GM21381 (cell line): Measurements from ENCODE around the gene DHX58.
"Not testable (repeated sequence)": the region's sequence is repeated elsewhere in the genome, so short reads cannot be mapped to it uniquely, and the experiment has no call there.

ENCODE experiments used
- ATAC-seq: cut with Tn5 transposase; IDR thresholded peaks from one replicate; pipeline ENCODE4 v1.9.1; 2021; ENCODE audit warnings: mild to moderate bottlenecking, moderate library complexity; ENCODE audit not compliant: unreplicated experiment

The DHX58 gene

DNA sequence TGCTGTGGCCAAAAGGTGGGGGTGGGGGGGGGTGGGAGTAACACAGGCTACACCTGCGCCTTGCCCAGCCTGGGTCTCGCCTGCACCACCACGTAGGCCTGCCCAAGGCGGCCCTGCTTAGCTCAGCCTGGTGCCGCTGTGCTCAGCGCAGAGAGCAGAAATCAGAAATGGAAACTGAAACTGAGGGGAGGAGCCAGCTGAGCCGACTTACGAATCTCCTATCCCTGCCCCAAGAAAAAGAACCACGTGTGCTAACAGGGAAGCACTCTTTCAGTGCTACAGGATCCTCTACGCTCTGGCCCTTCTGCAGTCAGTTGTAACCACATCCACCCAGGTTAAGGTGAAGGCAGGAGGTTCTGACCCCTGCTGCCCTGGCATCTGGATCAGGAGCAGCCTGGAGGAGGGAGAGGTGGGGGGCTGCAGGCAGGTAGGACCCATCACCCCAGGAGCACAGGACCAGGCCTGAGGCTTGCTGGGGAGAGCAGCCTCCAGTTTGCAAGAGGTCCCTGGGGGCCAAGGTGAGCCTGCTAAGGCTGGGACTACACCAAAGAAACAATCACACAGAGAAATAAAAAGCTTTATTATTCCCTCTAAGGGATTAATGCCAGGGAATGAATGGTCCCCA, at the start of gene DHX58:
TSS of gene DHX58 (minus strand) at position 163 of the 625 bp plus-strand sequence. CDS start 822 bp downstream, outside the sequence.
- ATAC-seq = peak; percentile 47

DNA sequence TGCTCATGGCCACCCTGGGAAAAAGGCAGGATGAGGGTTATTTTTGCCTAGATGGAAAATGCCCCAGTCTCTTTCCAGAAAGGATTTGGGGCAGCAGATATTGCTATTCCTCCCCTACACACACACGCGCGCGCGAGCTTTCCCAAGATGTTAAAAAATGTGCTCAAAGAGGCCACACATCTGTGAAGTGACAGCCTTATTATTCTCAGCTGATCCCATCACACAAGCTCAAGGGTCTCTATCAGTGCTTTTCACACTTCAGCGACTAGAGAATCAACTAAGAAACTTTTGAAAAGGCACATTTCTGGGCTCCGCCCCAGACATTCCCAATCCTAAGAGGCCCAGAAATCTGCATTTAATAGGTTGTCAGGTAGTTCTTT, 48.0 kb upstream of the DHX58 start:
- no peak for ATAC-seq

GRCh38 chr17:42159796-42160530, 47.4 kb upstream of the DHX58 start:
- no peak for ATAC-seq

- no peak for ATAC-seq
Measured at GRCh38 chr17:42155614-42156045, 43.1 kb upstream of the DHX58 start.

- peak; percentile 5 for ATAC-seq
Measured at GRCh38 chr17:42153919-42154742, 41.6 kb upstream of the DHX58 start.

DNA sequence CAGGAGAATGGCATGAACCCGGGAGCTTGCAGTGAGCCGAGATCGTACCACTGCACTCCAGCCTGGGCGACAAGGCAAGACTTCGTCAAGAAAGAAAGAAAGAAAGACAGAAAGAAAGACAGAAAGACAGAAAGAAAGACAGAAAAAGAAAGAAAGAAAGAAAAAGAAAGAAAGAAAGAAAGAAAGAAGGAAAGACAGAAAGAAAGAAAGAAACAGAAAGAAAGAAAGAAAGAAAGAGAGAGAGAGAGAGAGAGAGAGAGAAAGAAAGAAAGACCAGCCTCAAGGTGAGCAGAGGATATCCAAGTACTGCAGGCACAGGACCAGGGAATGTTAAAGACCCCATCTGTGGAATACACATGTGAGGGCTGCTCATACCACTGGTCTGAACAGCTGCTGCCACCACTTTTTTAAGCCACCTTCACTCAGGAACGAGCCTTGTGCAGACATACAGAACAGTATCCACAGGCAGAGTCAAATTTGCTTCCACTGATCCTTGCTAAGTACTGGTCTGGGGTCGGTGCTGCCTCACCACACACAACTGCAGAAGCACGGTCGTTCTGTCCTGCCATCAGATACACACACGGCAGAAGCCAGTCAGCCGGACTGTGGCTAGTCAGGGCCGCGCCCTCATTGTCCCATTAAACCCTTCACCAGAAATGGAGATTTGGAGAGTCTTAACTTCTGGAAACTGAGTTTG, 34.5 kb upstream of the DHX58 start:
- ATAC-seq = no peak

DNA sequence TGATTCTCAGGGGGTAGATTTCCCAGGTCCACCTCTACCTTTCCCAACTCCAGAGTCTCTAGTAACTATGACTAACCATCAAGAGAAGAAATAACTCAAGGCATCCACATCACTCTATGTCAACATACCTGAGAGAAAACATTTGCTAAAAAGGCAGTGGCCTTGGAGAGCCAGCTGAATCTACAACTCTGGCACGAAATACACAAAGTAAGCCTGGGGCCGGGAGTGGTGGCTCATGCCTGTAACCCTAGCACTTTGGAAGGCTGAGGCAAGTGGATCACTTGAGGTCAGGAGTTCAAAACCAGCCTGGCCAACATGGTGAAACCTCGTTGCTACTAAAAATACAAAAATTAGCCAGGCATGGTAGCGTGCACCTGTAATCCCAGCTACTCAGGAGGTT, 30.6 kb upstream of the DHX58 start:
- ATAC-seq = not testable (repeated sequence)

GRCh38 chr17:42142371-42142896, 29.9 kb upstream of the DHX58 start:
- ATAC-seq = no peak

DNA sequence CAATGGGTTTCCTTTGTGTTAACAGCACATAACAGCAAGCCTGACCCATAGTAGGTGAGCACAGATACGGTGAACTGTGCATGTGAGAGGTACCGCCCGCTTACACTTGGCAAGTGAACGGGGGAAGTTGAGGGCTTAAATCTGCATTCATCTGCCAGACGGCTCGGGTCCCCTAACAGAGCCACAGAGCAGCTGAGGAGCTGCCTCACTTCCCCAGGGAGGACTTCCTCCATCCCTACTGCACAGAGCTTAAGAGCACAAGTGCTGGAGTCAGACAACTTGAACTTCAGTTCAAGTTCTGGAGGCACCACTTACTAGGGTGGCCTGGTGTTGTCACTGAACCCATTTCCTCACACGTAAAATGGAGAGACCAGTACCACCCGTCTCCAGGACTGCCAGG, 28.9 kb upstream of the DHX58 start:
- ATAC-seq = no peak

GRCh38 chr17:42140690-42141089, 28.2 kb upstream of the DHX58 start:
- ATAC-seq = not testable (repeated sequence)

GRCh38 chr17:42138749-42139492, 26.4 kb upstream of the DHX58 start:
- no peak for ATAC-seq

GRCh38 chr17:42136654-42137051, 24.1 kb upstream of the DHX58 start:
- ATAC-seq = no peak

- ATAC-seq = no peak
Measured at GRCh38 chr17:42135664-42136653, 23.4 kb upstream of the DHX58 start.

DNA sequence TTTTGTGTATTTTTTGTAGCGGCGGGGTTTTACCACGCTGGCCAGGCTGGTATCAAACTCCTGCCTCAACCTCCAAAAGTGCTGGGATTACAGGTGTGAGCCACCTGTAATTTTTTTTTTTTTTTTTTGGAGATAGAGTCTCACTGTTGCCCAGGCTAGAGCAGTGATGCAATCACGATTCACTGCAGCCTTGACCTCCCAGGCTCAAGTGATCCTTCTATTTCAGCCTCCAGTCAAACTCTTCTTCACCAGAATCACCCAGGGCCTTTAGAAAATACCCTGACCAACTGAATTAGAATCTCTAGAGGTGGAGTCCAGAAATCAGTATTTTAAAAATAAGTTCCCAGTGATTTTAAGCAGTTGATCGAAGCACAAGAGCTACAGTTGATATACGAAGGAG, 22.6 kb upstream of the DHX58 start:
- no peak for ATAC-seq

GRCh38 chr17:42133461-42134041, 21.0 kb upstream of the DHX58 start:
- peak; percentile 63 for ATAC-seq

- peak; percentile 36 for ATAC-seq
Measured at GRCh38 chr17:42132941-42133340, 20.4 kb upstream of the DHX58 start.

DNA sequence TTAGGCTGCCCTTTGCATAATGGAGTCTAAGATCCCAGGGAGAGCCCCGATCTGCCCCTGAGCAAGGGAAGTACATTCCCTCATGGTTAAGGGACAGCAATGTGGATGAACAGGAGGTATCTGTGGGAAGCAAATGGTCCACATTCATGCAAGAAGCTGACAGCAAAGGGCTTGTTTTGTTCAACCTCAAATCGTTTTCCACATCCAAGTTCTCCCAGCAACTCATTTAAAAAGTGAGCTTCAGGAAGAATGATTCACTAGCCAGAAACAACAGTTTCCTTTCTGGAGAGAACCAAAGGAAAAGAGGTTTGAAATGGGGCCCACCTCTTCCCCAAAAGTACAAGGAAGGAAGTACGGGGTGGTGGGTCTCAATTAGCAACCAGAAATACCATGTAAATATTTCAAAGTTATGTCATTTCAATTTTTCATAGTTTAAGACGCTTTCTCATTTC, 19.5 kb upstream of the DHX58 start:
- ATAC-seq = no peak

DNA sequence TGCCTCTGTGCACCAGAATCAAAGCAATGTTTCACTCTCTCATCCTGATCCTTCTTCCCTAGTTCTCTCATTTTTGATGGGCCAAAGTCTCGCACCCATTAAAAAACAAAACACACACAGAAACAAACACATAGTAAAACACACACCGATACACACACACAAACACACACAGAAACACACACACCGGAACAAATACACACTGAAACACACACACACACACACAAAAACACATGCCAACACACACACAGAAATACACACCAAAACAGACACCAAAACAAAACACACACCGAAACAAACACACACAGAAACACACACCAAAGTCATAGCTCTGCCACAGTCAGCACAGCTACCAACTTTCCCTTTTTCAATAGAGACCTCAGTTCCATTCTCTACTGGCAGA, 18.7 kb upstream of the DHX58 start:
- no peak for ATAC-seq
